ENCODE results near the gene OSTF1. TPM values are rescaled to one million over a fixed set of nuclear protein-coding genes. Genes with fewer than 3 reads are reported as not detected.

OSTF1 gene
- total RNA-seq, 2 donors from 2014 or later: 85.2 to 95.1 TPM

- H3K36me3 Mint-ChIP-seq (ENCODE audit: low read depth): peaks cover 3% of the 10 kb centered on the region
- no peak for DNase-seq
- ATAC-seq: no peak
- H3K9me3 ChIP-seq (ENCODE audit: control insufficient read depth, low read length, poor library complexity, severe bottlenecking): no peaks in the 10 kb centered on the region
- peak overlapping the region; percentile 98 for H3K27ac Mint-ChIP-seq
- H3K4me3 Mint-ChIP-seq: peak overlapping the region; percentile 99
- no peaks in the 10 kb centered on the region for H3K27me3 Mint-ChIP-seq
- H3K4me1 Mint-ChIP-seq: peaks cover 62% of the 10 kb centered on the region
Observed at GRCh38 chr9:75089373-75089766, 1.1 kb downstream of the OSTF1 start.

- Mint-ChIP-seq H3K36me3 (ENCODE audit: low read depth) (peaks cover 6% of the 10 kb centered on the region), H3K27me3 (no peaks in the 10 kb centered on the region), H3K4me3 (peak overlapping the region; percentile 99), H3K27ac (peak overlapping the region; percentile 98), H3K4me1 (peaks cover 64% of the 10 kb centered on the region)
- no peak for DNase-seq
- ATAC-seq: no peak
- H3K9me3 ChIP-seq (ENCODE audit: control insufficient read depth, low read length, poor library complexity, severe bottlenecking): no peaks in the 10 kb centered on the region
Observed at GRCh38 chr9:75090579-75090978, 2.3 kb downstream of the OSTF1 start.

DNA sequence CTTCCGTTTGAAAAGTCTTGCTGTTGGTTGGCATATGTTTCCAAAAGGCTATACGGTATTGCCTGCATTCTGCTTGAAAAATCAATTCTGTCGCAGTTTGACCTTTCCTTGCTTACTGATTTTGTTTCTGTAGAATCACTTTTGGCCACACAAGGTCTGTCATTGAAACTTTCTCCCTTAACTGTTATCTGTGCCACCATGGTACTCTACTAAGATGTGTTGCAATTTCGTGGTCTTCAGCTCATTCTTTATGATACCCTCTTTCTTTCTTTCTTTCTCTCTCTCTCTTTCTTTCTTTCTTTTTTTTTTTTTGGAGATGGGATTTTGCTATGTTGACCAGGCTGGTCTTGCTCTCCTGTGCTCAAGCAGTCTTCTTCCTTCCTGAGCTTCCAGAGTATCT lies 4.5 kb downstream of the OSTF1 start:
- Mint-ChIP-seq H3K27ac (peak overlapping the region; percentile 87), H3K36me3 (ENCODE audit: low read depth) (peaks cover 6% of the 10 kb centered on the region), H3K27me3 (no peaks in the 10 kb centered on the region), H3K4me1 (peaks cover 67% of the 10 kb centered on the region), H3K4me3 (peak overlapping the region; percentile 73)
- DNase-seq (no peak), ATAC-seq (no peak)
- no peaks in the 10 kb centered on the region for H3K9me3 ChIP-seq (ENCODE audit: control insufficient read depth, low read length, poor library complexity, severe bottlenecking)

DNA sequence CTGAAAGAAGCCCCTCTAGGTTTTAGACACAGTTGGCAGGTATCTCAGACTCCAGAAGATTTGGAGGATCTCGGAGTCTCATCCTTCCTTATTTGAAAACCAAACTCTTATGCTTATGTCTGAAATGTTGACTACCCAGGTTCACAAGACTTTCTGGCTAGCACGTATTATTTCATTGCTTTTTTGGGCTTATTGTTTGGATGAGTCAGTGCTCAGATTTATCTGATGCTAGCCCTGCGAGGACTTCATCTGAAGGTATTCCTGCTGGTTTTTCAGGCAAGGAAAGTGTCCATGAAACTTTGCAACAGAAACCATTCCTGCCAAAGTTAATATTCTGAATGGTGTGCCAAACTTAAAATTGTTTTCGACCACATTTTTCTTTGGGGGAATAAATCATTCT lies 8.5 kb downstream of the OSTF1 start:
- H3K27ac Mint-ChIP-seq: peak overlapping the region; percentile 72
- ATAC-seq: no peak
- H3K27me3 Mint-ChIP-seq: no peaks in the 10 kb centered on the region
- no peaks in the 10 kb centered on the region for H3K9me3 ChIP-seq (ENCODE audit: control insufficient read depth, low read length, poor library complexity, severe bottlenecking)
- H3K4me1 Mint-ChIP-seq: peaks cover 58% of the 10 kb centered on the region
- no peak overlapping the region for H3K4me3 Mint-ChIP-seq
- H3K36me3 Mint-ChIP-seq (ENCODE audit: low read depth): peaks cover 3% of the 10 kb centered on the region
- DNase-seq: no peak

GRCh38 chr9:75101004-75101588 lies 12.8 kb downstream of the OSTF1 start:
- no peak for ATAC-seq
- Mint-ChIP-seq H3K36me3 (ENCODE audit: low read depth) (peaks cover 5% of the 10 kb centered on the region), H3K4me3 (peak overlapping the region; percentile 58), H3K27me3 (no peaks in the 10 kb centered on the region), H3K4me1 (peaks cover 62% of the 10 kb centered on the region), H3K27ac (peak overlapping the region; percentile 93)
- H3K9me3 ChIP-seq (ENCODE audit: control insufficient read depth, low read length, poor library complexity, severe bottlenecking): no peaks in the 10 kb centered on the region
- no peak for DNase-seq

GRCh38 chr9:75102177-75102790 lies 14.0 kb downstream of the OSTF1 start:
- DNase-seq (no peak), ATAC-seq (no peak)
- H3K27me3 Mint-ChIP-seq: no peaks in the 10 kb centered on the region
- H3K27ac Mint-ChIP-seq: peak overlapping the region; percentile 93
- peaks cover 54% of the 10 kb centered on the region for H3K4me1 Mint-ChIP-seq
- H3K36me3 Mint-ChIP-seq (ENCODE audit: low read depth): peaks cover 5% of the 10 kb centered on the region
- no peaks in the 10 kb centered on the region for H3K9me3 ChIP-seq (ENCODE audit: control insufficient read depth, low read length, poor library complexity, severe bottlenecking)
- peak overlapping the region; percentile 21 for H3K4me3 Mint-ChIP-seq

- DNase-seq (no peak), ATAC-seq (no peak)
- Mint-ChIP-seq H3K4me1 (peaks cover 51% of the 10 kb centered on the region), H3K36me3 (ENCODE audit: low read depth) (peaks cover 5% of the 10 kb centered on the region), H3K27me3 (no peaks in the 10 kb centered on the region), H3K4me3 (peak overlapping the region; percentile 47), H3K27ac (peak overlapping the region; percentile 93)
- H3K9me3 ChIP-seq (ENCODE audit: control insufficient read depth, low read length, poor library complexity, severe bottlenecking): no peaks in the 10 kb centered on the region
Observed at GRCh38 chr9:75104607-75105006, 16.3 kb downstream of the OSTF1 start.

DNA sequence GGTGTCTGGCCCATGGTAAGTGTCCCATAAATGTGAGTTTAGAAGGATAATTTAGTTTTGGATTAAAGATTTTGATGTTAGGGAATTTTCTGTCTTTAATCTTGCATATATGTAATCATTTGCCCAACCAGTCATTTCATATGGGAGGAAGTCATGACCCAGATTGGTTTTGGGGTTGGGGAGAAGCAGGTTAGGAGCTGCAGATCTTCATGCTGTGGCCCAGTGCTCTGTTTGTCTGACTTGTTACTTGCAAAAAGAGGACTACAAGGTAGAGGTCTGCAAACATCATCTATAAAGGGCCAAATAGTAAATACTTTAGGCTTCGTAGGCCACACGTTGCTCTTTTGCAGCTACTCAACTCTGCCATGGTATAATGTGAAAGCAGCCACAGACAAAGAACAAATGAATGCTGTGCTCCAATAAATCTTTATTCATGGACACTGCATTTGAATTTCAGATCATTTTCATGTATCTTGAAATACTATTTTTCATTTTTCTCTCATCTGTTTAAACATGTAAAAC lies 16.8 kb downstream of the OSTF1 start:
- peak; percentile 83 for ATAC-seq
- peaks cover 5% of the 10 kb centered on the region for H3K36me3 Mint-ChIP-seq (ENCODE audit: low read depth)
- no peaks in the 10 kb centered on the region for H3K27me3 Mint-ChIP-seq
- peaks cover 51% of the 10 kb centered on the region for H3K4me1 Mint-ChIP-seq
- peak overlapping the region; percentile 93 for H3K27ac Mint-ChIP-seq
- H3K4me3 Mint-ChIP-seq: peak overlapping the region; percentile 47
- no peak for DNase-seq
- H3K9me3 ChIP-seq (ENCODE audit: control insufficient read depth, low read length, poor library complexity, severe bottlenecking): no peaks in the 10 kb centered on the region

GRCh38 chr9:75105841-75106240 lies 17.5 kb downstream of the OSTF1 start:
- DNase-seq (no peak), ATAC-seq (no peak)
- Mint-ChIP-seq H3K27ac (peak overlapping the region; percentile 93), H3K27me3 (no peaks in the 10 kb centered on the region), H3K4me1 (peaks cover 55% of the 10 kb centered on the region), H3K36me3 (ENCODE audit: low read depth) (peaks cover 5% of the 10 kb centered on the region), H3K4me3 (peak overlapping the region; percentile 36)
- no peaks in the 10 kb centered on the region for H3K9me3 ChIP-seq (ENCODE audit: control insufficient read depth, low read length, poor library complexity, severe bottlenecking)

- H3K27me3 Mint-ChIP-seq: no peaks in the 10 kb centered on the region
- H3K4me3 Mint-ChIP-seq: no peak overlapping the region
- H3K9me3 ChIP-seq (ENCODE audit: control insufficient read depth, low read length, poor library complexity, severe bottlenecking): no peaks in the 10 kb centered on the region
- peaks cover 51% of the 10 kb centered on the region for H3K4me1 Mint-ChIP-seq
- DNase-seq: no peak
- H3K36me3 Mint-ChIP-seq (ENCODE audit: low read depth): peaks cover 5% of the 10 kb centered on the region
- peak overlapping the region; percentile 93 for H3K27ac Mint-ChIP-seq
- no peak for ATAC-seq
Observed at GRCh38 chr9:75106857-75107256, 18.5 kb downstream of the OSTF1 start.

- peak; percentile 34 for ATAC-seq
Observed at GRCh38 chr9:75108571-75108970, 20.3 kb downstream of the OSTF1 start.

DNA sequence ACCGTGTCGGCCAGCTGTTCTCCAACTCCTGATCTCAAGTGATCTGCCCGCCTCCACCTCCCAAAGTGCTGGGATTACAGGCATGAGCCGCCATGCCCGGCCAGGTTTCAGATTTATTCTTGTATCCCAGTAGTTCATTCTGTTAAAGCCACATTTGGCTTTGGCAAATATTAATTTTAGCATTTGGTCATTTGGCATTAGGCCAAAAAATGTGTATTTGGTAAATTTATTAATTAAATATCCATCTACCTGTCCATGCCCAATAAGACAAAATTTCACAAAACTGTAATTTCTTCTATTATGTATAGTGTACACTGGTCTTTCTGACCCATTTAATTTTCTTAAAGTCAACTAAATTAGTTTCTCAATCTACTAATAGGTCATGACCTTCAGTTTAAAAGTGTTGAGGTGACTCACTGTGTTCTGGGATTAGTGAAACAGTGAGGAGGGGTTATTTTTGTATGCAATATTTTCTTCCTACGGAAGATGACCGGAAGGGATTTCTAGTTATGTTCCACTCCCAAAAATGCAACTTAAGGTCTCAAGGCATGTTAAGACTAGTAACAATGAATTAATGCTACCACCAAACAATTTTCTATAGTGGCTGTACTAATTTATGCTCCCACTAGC lies 21.0 kb downstream of the OSTF1 start:
- peaks cover 3% of the 10 kb centered on the region for H3K36me3 Mint-ChIP-seq (ENCODE audit: low read depth)
- H3K4me1 Mint-ChIP-seq: peaks cover 49% of the 10 kb centered on the region
- no peak for ATAC-seq
- H3K9me3 ChIP-seq (ENCODE audit: control insufficient read depth, low read length, poor library complexity, severe bottlenecking): no peaks in the 10 kb centered on the region
- no peak for DNase-seq
- H3K4me3 Mint-ChIP-seq: no peak overlapping the region
- H3K27me3 Mint-ChIP-seq: no peaks in the 10 kb centered on the region
- H3K27ac Mint-ChIP-seq: peak overlapping the region; percentile 85

More at GRCh38 chr9:75108571-75108970, 20.3 kb downstream of the OSTF1 start:
- Mint-ChIP-seq H3K4me1 (peaks cover 49% of the 10 kb centered on the region), H3K27me3 (no peaks in the 10 kb centered on the region), H3K27ac (peak overlapping the region; percentile 85), H3K4me3 (peak overlapping the region; percentile 19), H3K36me3 (ENCODE audit: low read depth) (peaks cover 3% of the 10 kb centered on the region)
- DNase-seq: peak in 1 of 3 donors; percentile 21
- no peaks in the 10 kb centered on the region for H3K9me3 ChIP-seq (ENCODE audit: control insufficient read depth, low read length, poor library complexity, severe bottlenecking)

- H3K27me3 Mint-ChIP-seq: no peaks in the 10 kb centered on the region
- H3K36me3 Mint-ChIP-seq (ENCODE audit: low read depth): no peaks in the 10 kb centered on the region
- no peak for DNase-seq
- H3K4me3 Mint-ChIP-seq: peak overlapping the region; percentile 71
- H3K4me1 Mint-ChIP-seq: peaks cover 37% of the 10 kb centered on the region
- no peaks in the 10 kb centered on the region for H3K9me3 ChIP-seq (ENCODE audit: control insufficient read depth, low read length, poor library complexity, severe bottlenecking)
- H3K27ac Mint-ChIP-seq: peak overlapping the region; percentile 85
- ATAC-seq: peak; percentile 90
Observed at GRCh38 chr9:75111019-75111622, 22.8 kb downstream of the OSTF1 start.

All from T-helper 17 cell (primary cell).